ENCODE measurements around the gene WIZ.

DNA sequence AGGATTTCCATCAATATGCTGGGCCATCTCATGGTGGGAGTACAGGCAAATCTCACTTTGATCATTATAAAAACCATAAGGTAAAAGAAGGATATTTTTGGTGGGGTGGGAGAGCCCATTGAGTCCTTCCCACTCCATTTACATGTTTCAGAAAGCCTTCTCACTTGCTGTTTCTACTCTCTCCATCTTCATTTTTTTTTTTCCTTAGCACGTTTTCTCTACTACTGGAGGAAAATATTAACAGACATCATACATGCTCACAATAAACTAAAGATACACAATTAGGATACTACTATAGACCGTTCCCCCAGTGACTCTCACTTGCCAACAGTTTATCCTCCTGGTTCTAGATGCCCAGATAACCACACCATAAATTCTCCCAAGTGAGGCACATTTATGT, 68.3 kb downstream of the WIZ start:
- TF ChIP-seq, protein P1, sequence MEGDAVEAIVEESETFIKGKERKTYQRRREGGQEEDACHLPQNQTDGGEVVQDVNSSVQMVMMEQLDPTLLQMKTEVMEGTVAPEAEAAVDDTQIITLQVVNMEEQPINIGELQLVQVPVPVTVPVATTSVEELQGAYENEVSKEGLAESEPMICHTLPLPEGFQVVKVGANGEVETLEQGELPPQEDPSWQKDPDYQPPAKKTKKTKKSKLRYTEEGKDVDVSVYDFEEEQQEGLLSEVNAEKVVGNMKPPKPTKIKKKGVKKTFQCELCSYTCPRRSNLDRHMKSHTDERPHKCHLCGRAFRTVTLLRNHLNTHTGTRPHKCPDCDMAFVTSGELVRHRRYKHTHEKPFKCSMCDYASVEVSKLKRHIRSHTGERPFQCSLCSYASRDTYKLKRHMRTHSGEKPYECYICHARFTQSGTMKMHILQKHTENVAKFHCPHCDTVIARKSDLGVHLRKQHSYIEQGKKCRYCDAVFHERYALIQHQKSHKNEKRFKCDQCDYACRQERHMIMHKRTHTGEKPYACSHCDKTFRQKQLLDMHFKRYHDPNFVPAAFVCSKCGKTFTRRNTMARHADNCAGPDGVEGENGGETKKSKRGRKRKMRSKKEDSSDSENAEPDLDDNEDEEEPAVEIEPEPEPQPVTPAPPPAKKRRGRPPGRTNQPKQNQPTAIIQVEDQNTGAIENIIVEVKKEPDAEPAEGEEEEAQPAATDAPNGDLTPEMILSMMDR (IDR thresholded peaks at IDR 0.05) = no peak
- TF ChIP-seq POLR2AphosphoS5 (IDR thresholded peaks at IDR 0.05) = no peak

Measured in prostate gland (tissue), 2 donors.